Measurements from ENCODE around the gene CILP2.

The CILP2 gene

GRCh38 chr19:19533841-19534240 lies 4.2 kb upstream of the CILP2 start:
- Histone ChIP-seq H2AFZ (ENCODE audit: low read length) (no peak overlapping the region), H3K9me3 (ENCODE audit: insufficient read depth, low read depth, low read length) (no peaks in the 10 kb centered on the region), H3K9me2 (replicated peaks; ENCODE audit: low read depth, low read length) (no peaks in the 10 kb centered on the region), H3K36me3 (ENCODE audit: insufficient read depth, low read length) (no peaks in the 10 kb centered on the region; the same call in 1 of the 2 replicates), H3K4me2 (ENCODE audit: low read depth, low read length, poor library complexity, severe bottlenecking) (no peak overlapping the region), H3K4me3 (ENCODE audit: low read length, poor library complexity, severe bottlenecking) (no peak overlapping the region), H3K9ac (ENCODE audit: low read depth, low read length, poor library complexity, severe bottlenecking) (no peak overlapping the region), H4K20me1 (ENCODE audit: insufficient read depth, low read length, poor library complexity, severe bottlenecking) (no peaks in the 10 kb centered on the region), H3K4me1 (ENCODE audit: insufficient read depth, low read length, poor library complexity, severe bottlenecking) (no peaks in the 10 kb centered on the region), H3F3A (ENCODE audit: low read depth) (no peaks in the 10 kb centered on the region), H3K27me3 (ENCODE audit: insufficient read depth, low read length, poor library complexity, severe bottlenecking) (no peaks in the 10 kb centered on the region), H3K79me2 (ENCODE audit: insufficient read depth, low read length) (no peaks in the 10 kb centered on the region)
- TF ChIP-seq CTCF (conservative IDR thresholded peaks at IDR 0.05; ENCODE audit: low read length) = no peak
- no peak for TF ChIP-seq EZH2phosphoT487 (IDR thresholded peaks at IDR 0.05; ENCODE audit: borderline replicate concordance)

- Histone ChIP-seq H3K4me2 (ENCODE audit: low read depth, low read length, poor library complexity, severe bottlenecking) (no peak overlapping the region), H3K9ac (ENCODE audit: low read depth, low read length, poor library complexity, severe bottlenecking) (no peak overlapping the region), H3K79me2 (ENCODE audit: insufficient read depth, low read length) (no peaks in the 10 kb centered on the region), H3K9me3 (ENCODE audit: insufficient read depth, low read depth, low read length) (no peaks in the 10 kb centered on the region), H3F3A (ENCODE audit: low read depth) (no peaks in the 10 kb centered on the region), H3K9me2 (replicated peaks; ENCODE audit: low read depth, low read length) (no peaks in the 10 kb centered on the region), H2AFZ (ENCODE audit: low read length) (no peak overlapping the region), H3K36me3 (ENCODE audit: insufficient read depth, low read length) (no peaks in the 10 kb centered on the region), H3K4me3 (ENCODE audit: low read length, poor library complexity, severe bottlenecking) (no peak overlapping the region), H4K20me1 (ENCODE audit: insufficient read depth, low read length, poor library complexity, severe bottlenecking) (no peaks in the 10 kb centered on the region), H3K27me3 (ENCODE audit: insufficient read depth, low read length, poor library complexity, severe bottlenecking) (no peaks in the 10 kb centered on the region), H3K4me1 (ENCODE audit: insufficient read depth, low read length, poor library complexity, severe bottlenecking) (no peaks in the 10 kb centered on the region)
- TF ChIP-seq EZH2phosphoT487 (IDR thresholded peaks at IDR 0.05; ENCODE audit: borderline replicate concordance) (no peak), CTCF (conservative IDR thresholded peaks at IDR 0.05; ENCODE audit: low read length) (no peak)
Observed at GRCh38 chr19:19534556-19535265, 3.4 kb upstream of the CILP2 start.

DNA sequence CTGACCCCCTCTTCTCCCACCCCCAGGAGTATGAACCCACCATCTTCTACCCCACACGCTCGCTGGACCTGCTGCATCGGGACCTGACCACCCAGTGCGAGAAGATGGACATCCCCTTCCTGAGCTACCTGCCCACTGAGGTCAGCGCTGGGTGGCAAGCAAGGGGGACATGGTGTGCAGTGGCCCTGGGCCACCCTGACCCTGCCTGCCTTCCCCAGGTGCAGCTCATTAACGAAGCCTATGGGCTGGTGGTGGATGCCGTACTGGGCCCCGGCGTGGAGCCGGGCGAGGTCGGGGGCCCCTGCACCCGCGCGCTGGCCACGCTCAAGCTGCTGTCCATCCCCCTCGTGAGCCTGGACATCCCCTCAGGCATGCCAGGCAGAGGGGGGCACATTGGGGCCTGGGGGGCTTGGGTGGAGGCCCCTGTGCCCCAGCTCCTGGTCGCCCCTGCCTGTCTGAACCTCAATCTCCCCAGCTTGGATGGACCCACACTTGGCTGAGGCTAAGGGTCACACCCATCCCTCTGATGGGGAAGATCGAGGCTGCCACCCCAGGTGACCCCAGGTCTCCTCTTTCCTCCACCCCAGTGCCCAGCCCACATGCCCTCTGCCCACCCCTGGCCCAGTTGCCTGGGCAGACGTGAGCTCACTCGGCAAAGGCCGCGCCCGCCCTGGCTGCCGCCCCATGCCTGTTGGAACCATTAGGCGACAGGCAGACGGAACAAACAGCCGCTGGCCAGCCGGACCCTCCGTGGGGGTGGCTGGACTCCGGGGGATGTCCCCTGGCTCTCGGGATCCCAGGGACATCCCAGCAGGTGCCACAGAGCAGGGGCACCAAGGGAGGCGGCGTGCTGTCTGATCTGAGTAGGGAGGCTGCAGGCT lies 2.5 kb upstream of the CILP2 start:
- Histone ChIP-seq H3K27me3 (ENCODE audit: insufficient read depth, low read length, poor library complexity, severe bottlenecking) (no peaks in the 10 kb centered on the region), H3K4me2 (ENCODE audit: low read depth, low read length, poor library complexity, severe bottlenecking) (no peak overlapping the region), H3K9ac (ENCODE audit: low read depth, low read length, poor library complexity, severe bottlenecking) (no peak overlapping the region), H2AFZ (ENCODE audit: low read length) (no peak overlapping the region), H3K9me2 (replicated peaks; ENCODE audit: low read depth, low read length) (no peaks in the 10 kb centered on the region), H3K4me3 (ENCODE audit: low read length, poor library complexity, severe bottlenecking) (no peak overlapping the region), H3K36me3 (ENCODE audit: insufficient read depth, low read length) (no peaks in the 10 kb centered on the region), H3K4me1 (ENCODE audit: insufficient read depth, low read length, poor library complexity, severe bottlenecking) (no peaks in the 10 kb centered on the region), H4K20me1 (ENCODE audit: insufficient read depth, low read length, poor library complexity, severe bottlenecking) (no peaks in the 10 kb centered on the region), H3K79me2 (ENCODE audit: insufficient read depth, low read length) (no peaks in the 10 kb centered on the region), H3F3A (ENCODE audit: low read depth) (no peaks in the 10 kb centered on the region), H3K9me3 (ENCODE audit: insufficient read depth, low read depth, low read length) (no peaks in the 10 kb centered on the region)
- TF ChIP-seq EZH2phosphoT487 (IDR thresholded peaks at IDR 0.05; ENCODE audit: borderline replicate concordance) (no peak), CTCF (conservative IDR thresholded peaks at IDR 0.05; ENCODE audit: low read length) (no peak)
